Lower leg skin (tissue), 3 donors: ENCODE measurements around the gene PPP2R5B.

ENCODE experiments used
- CTCF ChIP-seq, 3 donors: fragments of 450-650 bp; IDR thresholded peaks; one replicate each; pipeline ENCODE4 v1.5.1; 2016; ENCODE audit warnings: antibody characterized with exemption in 3 of 3, mild to moderate bottlenecking in 3 of 3, moderate library complexity in 2 of 3
- POLR2A ChIP-seq, 2 donors: fragments of 450-650 bp; IDR thresholded peaks; one replicate each; pipeline ENCODE4 v1.6.1; 2016 to 2017; ENCODE audit warnings: antibody characterized with exemption in 2 of 2, mild to moderate bottlenecking in 1 of 2, moderate library complexity in 1 of 2

GRCh38 chr11:64926689-64927088 lies 2.2 kb downstream of the PPP2R5B start:
- TF ChIP-seq CTCF (IDR thresholded peaks at IDR 0.05) (no peak), POLR2A (IDR thresholded peaks at IDR 0.05) (no peak)
